HG03139 (cell line): Measurements from ENCODE around the gene TSPEAR.
"Not testable (repeated sequence)": the region's sequence is repeated elsewhere in the genome, so short reads cannot be mapped to it uniquely, and the experiment has no call there.

Source experiments
- ATAC-seq: cut with Tn5 transposase; IDR thresholded peaks from one replicate; pipeline ENCODE4 v1.9.1; 2021; ENCODE audit not compliant: unreplicated experiment

TSPEAR gene

GRCh38 chr21:44636209-44637017 lies 75.0 kb downstream of the TSPEAR start:
- ATAC-seq: no peak

GRCh38 chr21:44632067-44632466 lies 79.3 kb downstream of the TSPEAR start:
- no peak for ATAC-seq

- no peak for ATAC-seq
Measured at GRCh38 chr21:44630440-44630839, 80.9 kb downstream of the TSPEAR start.

GRCh38 chr21:44628707-44629391 lies 82.5 kb downstream of the TSPEAR start:
- ATAC-seq: no peak

GRCh38 chr21:44627831-44628233 lies 83.5 kb downstream of the TSPEAR start:
- not testable (repeated sequence) for ATAC-seq

- ATAC-seq: not testable (repeated sequence)
Measured at GRCh38 chr21:44627181-44627822, 84.1 kb downstream of the TSPEAR start.

- ATAC-seq: no peak
Measured at GRCh38 chr21:44626673-44627143, 84.7 kb downstream of the TSPEAR start, which contains the start of gene KRTAP10-9. TSS of gene KRTAP10-9 (plus strand) at chr21:44627093. CDS start at chr21:44627172, 79 bp downstream.

GRCh38 chr21:44626262-44626661 lies 85.1 kb downstream of the TSPEAR start:
- ATAC-seq: no peak

GRCh38 chr21:44625756-44626155 lies 85.6 kb downstream of the TSPEAR start:
- ATAC-seq: no peak

- no peak for ATAC-seq
Measured at GRCh38 chr21:44623575-44623974, 87.8 kb downstream of the TSPEAR start.

- no peak for ATAC-seq
Measured at GRCh38 chr21:44619886-44620285, 91.5 kb downstream of the TSPEAR start.

- no peak for ATAC-seq
Measured at GRCh38 chr21:44618909-44619308, 92.5 kb downstream of the TSPEAR start.

GRCh38 chr21:44618504-44618903 lies 92.9 kb downstream of the TSPEAR start:
- ATAC-seq: no peak

- ATAC-seq: no peak
Measured at GRCh38 chr21:44617071-44617501, 94.3 kb downstream of the TSPEAR start.

- no peak for ATAC-seq
Measured at GRCh38 chr21:44616591-44616926, 94.8 kb downstream of the TSPEAR start.

- no peak for ATAC-seq
Measured at GRCh38 chr21:44615911-44616590, 95.3 kb downstream of the TSPEAR start.

GRCh38 chr21:44615466-44615865 lies 95.9 kb downstream of the TSPEAR start:
- ATAC-seq: no peak

- ATAC-seq: no peak
Measured at GRCh38 chr21:44614961-44615391, 96.4 kb downstream of the TSPEAR start.

- ATAC-seq: no peak
Measured at GRCh38 chr21:44614161-44614631, 97.2 kb downstream of the TSPEAR start.

GRCh38 chr21:44613386-44614155 lies 97.8 kb downstream of the TSPEAR start:
- ATAC-seq: no peak
